ENCODE results near the gene PHLDA2. TPM values are rescaled to one million over a fixed set of nuclear protein-coding genes. Genes with fewer than 3 reads are reported as not detected.

The PHLDA2 gene
- polyA plus RNA-seq (2012; ENCODE audit: insufficient read length, low read depth): 318 TPM

GRCh38 chr11:2928605-2929530, at the start of gene PHLDA2:
Gene PHLDA2, minus strand, starts transcription at chr11:2929420. Its CDS starts 56 bp downstream, at chr11:2929364.
- 0 out of 4 replicates have a peak, but pooled peaks of 1 of the 2 experiments have one; percentile 5 for TF ChIP-seq REST (IDR thresholded peaks at IDR 0.05; ENCODE audit: insufficient read depth in 1 of 2, low read depth in 2 of 2, low read length in 2 of 2)
- 0 out of 2 replicates have a peak, but pooled peaks have one; percentile 69 for TF ChIP-seq SIN3A (IDR thresholded peaks at IDR 0.05; ENCODE audit: borderline replicate concordance, insufficient read depth, low read length)
- TF ChIP-seq POLR2AphosphoS5 (IDR thresholded peaks at IDR 0.05; ENCODE audit: low read depth, low read length): peak; percentile 94
- TF ChIP-seq TAF1 (IDR thresholded peaks at IDR 0.05; ENCODE audit: borderline replicate concordance, insufficient read depth, low read length): 0 out of 2 replicates have a peak, but pooled peaks have one; percentile 53
- TF ChIP-seq FOXP2 (optimal IDR thresholded peaks at IDR 0.05; ENCODE audit: borderline replicate concordance, extremely low read depth, extremely low read length, insufficient read depth): no peak

GRCh38 chr11:2977113-2977512, 47.9 kb upstream of the PHLDA2 start:
- TF ChIP-seq POLR2AphosphoS5 (IDR thresholded peaks at IDR 0.05; ENCODE audit: low read depth, low read length): no peak
- no peak for TF ChIP-seq REST (IDR thresholded peaks at IDR 0.05; ENCODE audit: insufficient read depth in 1 of 2, low read depth in 2 of 2, low read length in 2 of 2)
- no peak for TF ChIP-seq TAF1 (IDR thresholded peaks at IDR 0.05; ENCODE audit: borderline replicate concordance, insufficient read depth, low read length)
- TF ChIP-seq SIN3A (IDR thresholded peaks at IDR 0.05; ENCODE audit: borderline replicate concordance, insufficient read depth, low read length): no peak
- TF ChIP-seq FOXP2 (optimal IDR thresholded peaks at IDR 0.05; ENCODE audit: borderline replicate concordance, extremely low read depth, extremely low read length, insufficient read depth): no peak

- TF ChIP-seq FOXP2 (optimal IDR thresholded peaks at IDR 0.05; ENCODE audit: borderline replicate concordance, extremely low read depth, extremely low read length, insufficient read depth) (no peak), REST (IDR thresholded peaks at IDR 0.05; ENCODE audit: insufficient read depth in 1 of 2, low read depth in 2 of 2, low read length in 2 of 2) (no peak), SIN3A (IDR thresholded peaks at IDR 0.05; ENCODE audit: borderline replicate concordance, insufficient read depth, low read length) (no peak), POLR2AphosphoS5 (IDR thresholded peaks at IDR 0.05; ENCODE audit: low read depth, low read length) (no peak), TAF1 (IDR thresholded peaks at IDR 0.05; ENCODE audit: borderline replicate concordance, insufficient read depth, low read length) (no peak)
Observed at GRCh38 chr11:2976294-2977063, 47.3 kb upstream of the PHLDA2 start.

GRCh38 chr11:2975594-2975993, 46.4 kb upstream of the PHLDA2 start:
- TF ChIP-seq FOXP2 (optimal IDR thresholded peaks at IDR 0.05; ENCODE audit: borderline replicate concordance, extremely low read depth, extremely low read length, insufficient read depth) (no peak), SIN3A (IDR thresholded peaks at IDR 0.05; ENCODE audit: borderline replicate concordance, insufficient read depth, low read length) (no peak), POLR2AphosphoS5 (IDR thresholded peaks at IDR 0.05; ENCODE audit: low read depth, low read length) (no peak), REST (IDR thresholded peaks at IDR 0.05; ENCODE audit: insufficient read depth in 1 of 2, low read depth in 2 of 2, low read length in 2 of 2) (no peak), TAF1 (IDR thresholded peaks at IDR 0.05; ENCODE audit: borderline replicate concordance, insufficient read depth, low read length) (no peak)

All from PFSK-1 (cell line).